Muscle layer of duodenum (tissue), 2 donors: Measurements from ENCODE around the gene UPB1.
A peak's percentile ranks its signal among the peaks of the same experiment; 100 is the strongest.

Experiments used
- H3K27ac ChIP-seq: one replicate; pipeline ENCODE4 v1.7.0; 2013; ENCODE audit warnings: mild to moderate bottlenecking, low read length
- H3K27me3 ChIP-seq: one replicate; pipeline ENCODE4 v1.7.0; 2013; ENCODE audit warnings: low read depth, mild to moderate bottlenecking, control low read depth, low read length
- H3K36me3 ChIP-seq, 2 donors: one replicate each; pipeline ENCODE4 v1.7.0; 2013; ENCODE audit warnings: low read length in 2 of 2, control low read depth in 1 of 2, mild to moderate bottlenecking in 1 of 2; ENCODE audit not compliant: insufficient read depth in 2 of 2, control insufficient read depth in 1 of 2
- H3K4me1 ChIP-seq, 2 donors: one replicate each; pipeline ENCODE4 v1.7.0; 2013; ENCODE audit warnings: low read length in 2 of 2, mild to moderate bottlenecking in 2 of 2, control low read depth in 1 of 2, moderate library complexity in 1 of 2; ENCODE audit not compliant: insufficient read depth in 2 of 2, control insufficient read depth in 1 of 2
- H3K4me3 ChIP-seq, 2 donors: one replicate each; pipeline ENCODE4 v1.7.0; 2013; ENCODE audit warnings: low read length in 2 of 2, low read depth in 1 of 2, mild to moderate bottlenecking in 1 of 2
- H3K9me3 ChIP-seq, 2 donors: one replicate each; pipeline ENCODE4 v1.7.0; 2013; ENCODE audit warnings: low read length in 2 of 2, control low read depth in 1 of 2, mild to moderate bottlenecking in 1 of 2; ENCODE audit not compliant: control insufficient read depth in 1 of 2
- donor health status: healthy.

Gene UPB1

GRCh38 chr22:24460418-24461089, 34.6 kb upstream of the UPB1 start:
- H3K9me3 ChIP-seq: no peaks in the 10 kb centered on the region
- no peaks in the 10 kb centered on the region for H3K36me3 ChIP-seq
- no peak overlapping the region for H3K27ac ChIP-seq
- H3K27me3 ChIP-seq: no peaks in the 10 kb centered on the region
- peak overlapping the region; percentile 10 to 19 for H3K4me3 ChIP-seq
- H3K4me1 ChIP-seq: peaks cover 4 to 11% of the 10 kb centered on the region in 2 donors

GRCh38 chr22:24463071-24463760, 31.9 kb upstream of the UPB1 start:
- no peak overlapping the region for H3K27ac ChIP-seq
- no peaks in the 10 kb centered on the region for H3K27me3 ChIP-seq
- no peaks in the 10 kb centered on the region for H3K9me3 ChIP-seq
- no peak overlapping the region for H3K4me3 ChIP-seq
- H3K4me1 ChIP-seq: peaks cover 12 to 22% of the 10 kb centered on the region in 2 donors
- H3K36me3 ChIP-seq: no peaks in the 10 kb centered on the region

- Histone ChIP-seq H3K9me3 (no peaks in the 10 kb centered on the region), H3K27ac (no peak overlapping the region), H3K27me3 (no peaks in the 10 kb centered on the region), H3K4me1 (peaks cover 10 to 15% of the 10 kb centered on the region in 2 donors), H3K36me3 (no peaks in the 10 kb centered on the region), H3K4me3 (no peak overlapping the region)
Observed at GRCh38 chr22:24465566-24465965, 29.6 kb upstream of the UPB1 start.

GRCh38 chr22:24465975-24466374, 29.2 kb upstream of the UPB1 start:
- Histone ChIP-seq H3K4me3 (no peak overlapping the region), H3K9me3 (no peaks in the 10 kb centered on the region), H3K36me3 (no peaks in the 10 kb centered on the region), H3K27me3 (no peaks in the 10 kb centered on the region), H3K27ac (no peak overlapping the region), H3K4me1 (peaks cover 8 to 14% of the 10 kb centered on the region in 2 donors)

- no peaks in the 10 kb centered on the region for H3K9me3 ChIP-seq
- H3K27me3 ChIP-seq: no peaks in the 10 kb centered on the region
- peak overlapping the region; percentile 5 for H3K27ac ChIP-seq
- peaks cover 8 to 14% of the 10 kb centered on the region in 2 donors for H3K4me1 ChIP-seq
- no peaks in the 10 kb centered on the region for H3K36me3 ChIP-seq
- H3K4me3 ChIP-seq: peak overlapping the region in 1 of 2 donors; percentile 0
Observed at GRCh38 chr22:24466716-24467328, 28.3 kb upstream of the UPB1 start.

- H3K27me3 ChIP-seq: no peaks in the 10 kb centered on the region
- H3K4me3 ChIP-seq: no peak overlapping the region
- H3K4me1 ChIP-seq: peaks cover 8 to 14% of the 10 kb centered on the region in 2 donors
- H3K36me3 ChIP-seq: no peaks in the 10 kb centered on the region
- no peak overlapping the region for H3K27ac ChIP-seq
- no peaks in the 10 kb centered on the region for H3K9me3 ChIP-seq
Observed at GRCh38 chr22:24467340-24467739, 27.8 kb upstream of the UPB1 start.

- H3K9me3 ChIP-seq: no peaks in the 10 kb centered on the region
- H3K27ac ChIP-seq: no peak overlapping the region
- no peaks in the 10 kb centered on the region for H3K36me3 ChIP-seq
- no peaks in the 10 kb centered on the region for H3K27me3 ChIP-seq
- no peak overlapping the region for H3K4me3 ChIP-seq
- peaks cover 4 to 17% of the 10 kb centered on the region in 2 donors for H3K4me1 ChIP-seq
Observed at GRCh38 chr22:24471570-24471969, 23.6 kb upstream of the UPB1 start.

GRCh38 chr22:24473284-24473683, 21.8 kb upstream of the UPB1 start:
- H3K27me3 ChIP-seq: no peaks in the 10 kb centered on the region
- H3K27ac ChIP-seq: no peak overlapping the region
- no peaks in the 10 kb centered on the region for H3K9me3 ChIP-seq
- H3K36me3 ChIP-seq: no peaks in the 10 kb centered on the region
- peaks cover 0 to 7% of the 10 kb centered on the region in 2 donors for H3K4me1 ChIP-seq
- no peak overlapping the region for H3K4me3 ChIP-seq

- Histone ChIP-seq H3K9me3 (no peaks in the 10 kb centered on the region), H3K27me3 (no peaks in the 10 kb centered on the region), H3K4me1 (peaks cover 0 to 7% of the 10 kb centered on the region in 2 donors), H3K36me3 (no peaks in the 10 kb centered on the region), H3K4me3 (no peak overlapping the region), H3K27ac (no peak overlapping the region)
Observed at GRCh38 chr22:24474221-24474620, 20.9 kb upstream of the UPB1 start.

GRCh38 chr22:24474649-24475255, 20.4 kb upstream of the UPB1 start:
- Histone ChIP-seq H3K4me1 (peaks cover 0 to 7% of the 10 kb centered on the region in 2 donors), H3K36me3 (no peaks in the 10 kb centered on the region), H3K9me3 (no peaks in the 10 kb centered on the region), H3K27ac (no peak overlapping the region), H3K4me3 (no peak overlapping the region), H3K27me3 (no peaks in the 10 kb centered on the region)

GRCh38 chr22:24481641-24482040, 13.5 kb upstream of the UPB1 start:
- no peaks in the 10 kb centered on the region for H3K36me3 ChIP-seq
- no peak overlapping the region for H3K27ac ChIP-seq
- H3K4me3 ChIP-seq: no peak overlapping the region
- H3K9me3 ChIP-seq: no peaks in the 10 kb centered on the region
- H3K27me3 ChIP-seq: no peaks in the 10 kb centered on the region
- H3K4me1 ChIP-seq: no peaks in the 10 kb centered on the region
